DMS114 treated with DMSO at 0.1 percent for 48 hours (cell line): ENCODE measurements around the gene TBRG4.

Source experiments
- DNase-seq: peaks from one replicate; lab custom pipeline; 2025; ENCODE audit not compliant: unreplicated experiment; lab: John Stamatoyannopoulos, UW

Gene TBRG4

GRCh38 chr7:45060295-45060694 lies 51.2 kb downstream of the TBRG4 start:
- DNase-seq: no peak

- no peak for DNase-seq
Measured at GRCh38 chr7:45057878-45058277, 53.6 kb downstream of the TBRG4 start.

GRCh38 chr7:45055594-45056219 lies 55.8 kb downstream of the TBRG4 start:
- no peak for DNase-seq

- no peak for DNase-seq
Measured at GRCh38 chr7:45055016-45055415, 56.5 kb downstream of the TBRG4 start.

- no peak for DNase-seq
Measured at GRCh38 chr7:45054442-45054841, 57.1 kb downstream of the TBRG4 start.

- DNase-seq: no peak
Measured at GRCh38 chr7:45053941-45054340, 57.6 kb downstream of the TBRG4 start.

GRCh38 chr7:45053401-45053800 lies 58.1 kb downstream of the TBRG4 start:
- no peak for DNase-seq

GRCh38 chr7:45052011-45052410 lies 59.5 kb downstream of the TBRG4 start:
- no peak for DNase-seq

- DNase-seq: no peak
Measured at GRCh38 chr7:45050198-45050597, 61.3 kb downstream of the TBRG4 start.
